Liver (tissue), 9 donors: ENCODE results near the gene HMOX2. TPM values are rescaled to one million over a fixed set of nuclear protein-coding genes. Genes with fewer than 3 reads are reported as not detected.

ENCODE experiments used
- DNase-seq: peaks from one replicate; pipeline ENCODE4 v3.0.0-alpha.2; 2017; ENCODE audit warnings: low spot score
- H3K27ac ChIP-seq, 2 donors: one replicate each; pipeline ENCODE4 v1.7.0; 2013; ENCODE audit warnings: inconsistent platforms in 2 of 2, low read length in 2 of 2, control low read depth in 1 of 2, low read depth in 1 of 2, mild to moderate bottlenecking in 1 of 2
- H3K27me3 ChIP-seq, 4 donors: one replicate each; pipeline versions ENCODE4 v1.6.1 to v1.7.0; 2013; ENCODE audit warnings: low read length in 3 of 4, inconsistent platforms in 1 of 4, mild to moderate bottlenecking in 1 of 4, moderate library complexity in 1 of 4; ENCODE audit not compliant: control insufficient read depth in 4 of 4, insufficient read depth in 4 of 4
- H3K36me3 ChIP-seq, 4 donors: one replicate each; pipeline versions ENCODE4 v1.6.1 to v1.7.0; 2013; ENCODE audit warnings: low read length in 3 of 4, mild to moderate bottlenecking in 3 of 4, low read depth in 1 of 4, moderate library complexity in 1 of 4; ENCODE audit not compliant: control insufficient read depth in 4 of 4, insufficient read depth in 3 of 4
- H3K4me1 ChIP-seq, 4 donors: one replicate each; pipeline versions ENCODE4 v1.6.1 to v1.7.0; 2013; ENCODE audit warnings: low read length in 3 of 4, mild to moderate bottlenecking in 3 of 4, moderate library complexity in 1 of 4; ENCODE audit not compliant: control insufficient read depth in 4 of 4, insufficient read depth in 4 of 4
- H3K4me3 ChIP-seq, 3 donors: one replicate each; pipeline versions ENCODE4 v1.6.1 to v1.7.0; 2013; ENCODE audit warnings: low read length in 3 of 3, control low read depth in 1 of 3, low read depth in 1 of 3, mild to moderate bottlenecking in 1 of 3
- H3K9ac ChIP-seq, 2 donors: one replicate each; pipeline ENCODE4 v1.7.0; 2013; ENCODE audit warnings: low read length in 2 of 2, mild to moderate bottlenecking in 2 of 2, moderate library complexity in 2 of 2, control low read depth in 1 of 2, low read depth in 1 of 2
- H3K9me3 ChIP-seq, 4 donors: one replicate each; pipeline versions ENCODE4 v1.6.1 to v1.7.0; 2013; ENCODE audit warnings: low read length in 3 of 4; ENCODE audit not compliant: control insufficient read depth in 4 of 4
- EGR1 ChIP-seq, 2 donors: IDR thresholded peaks; 2 replicates each; pipeline ENCODE4 v1.6.1; 2016 to 2018; ENCODE audit warnings: antibody characterized with exemption in 2 of 2, low read depth in 2 of 2
- FOXA1 ChIP-seq: IDR thresholded peaks from 2 replicates; pipeline ENCODE4 v1.6.1; 2016; ENCODE audit warnings: antibody characterized with exemption
- FOXA2 ChIP-seq: IDR thresholded peaks from 2 replicates; pipeline ENCODE4 v1.6.1; 2016; ENCODE audit warnings: antibody characterized with exemption
- GABPA ChIP-seq, 2 donors: IDR thresholded peaks in 1 of 2; conservative IDR thresholded peaks in 1 of 2; 2 replicates each; pipeline ENCODE4 v1.6.1; 2016; ENCODE audit warnings: antibody characterized with exemption in 2 of 2, mild to moderate bottlenecking in 1 of 2, moderate library complexity in 1 of 2
- HNF4A ChIP-seq, 2 donors: conservative IDR thresholded peaks; 2 replicates each; pipeline ENCODE4 v1.6.1; 2016; ENCODE audit warnings: antibody characterized with exemption in 2 of 2, mild to moderate bottlenecking in 2 of 2
- HNF4G ChIP-seq: IDR thresholded peaks from 2 replicates; pipeline ENCODE4 v1.6.1; 2016; ENCODE audit warnings: antibody characterized with exemption
- JUND ChIP-seq, 2 donors: IDR thresholded peaks; 2 replicates each; pipeline ENCODE4 v1.6.1; 2016; ENCODE audit warnings: antibody characterized with exemption in 2 of 2
- NR2F2 ChIP-seq: IDR thresholded peaks from 2 replicates; pipeline ENCODE4 v1.6.1; 2016; ENCODE audit warnings: antibody characterized with exemption
- RAD21 ChIP-seq, 2 donors: IDR thresholded peaks; 2 replicates each; pipeline ENCODE4 v1.6.1; 2016; ENCODE audit warnings: antibody characterized with exemption in 2 of 2, mild to moderate bottlenecking in 2 of 2
- RXRA ChIP-seq, 2 donors: IDR thresholded peaks; 2 replicates each; pipeline ENCODE4 v1.6.1; 2017 to 2018; ENCODE audit warnings: antibody characterized with exemption in 2 of 2, mild to moderate bottlenecking in 1 of 2
- SP1 ChIP-seq: IDR thresholded peaks from 2 replicates; pipeline ENCODE4 v1.6.1; 2018; ENCODE audit warnings: antibody characterized with exemption, mild to moderate bottlenecking
- TAF1 ChIP-seq: conservative IDR thresholded peaks from 2 replicates; pipeline ENCODE4 v1.6.1; 2016; ENCODE audit warnings: antibody characterized with exemption, mild to moderate bottlenecking
- YY1 ChIP-seq: IDR thresholded peaks from 2 replicates; pipeline ENCODE4 v1.6.1; 2016; ENCODE audit warnings: antibody characterized with exemption, mild to moderate bottlenecking
- WGBS: extraction: QIAGEN DNeasy Blood & Tissue Kit; methylation state at CpG from one replicate; pipeline ENCODE4 v1.1.7; 2013; 5-methylcytosine and 5-hydroxymethylcytosine counted together
- polyA plus RNA-seq, 2 donors: library from polyadenylated mRNA; stranded (reverse) in 1 of 2; unstranded in 1 of 2; fragments of 200-250 nt in 1 of 2; fragments of >200 nt in 1 of 2; fragmentation: Nextera tagmentation in 1 of 2; extraction: Ambion mirVana in 1 of 2; gene quantifications; one replicate each; pipeline versions ENCODE4 v1.2.1 to v1.2.3, GENCODE V29; 2013 to 2015
- total RNA-seq, 2 donors: library from RNA; depleted of rRNA; stranded (reverse); fragments of >200 nt; gene quantifications; one replicate each; pipeline ENCODE4 v1.2.3, GENCODE V29; 2014
- TF ChIP-seq, protein P1 (sequence below): IDR thresholded peaks from 2 replicates; pipeline ENCODE4 v1.6.1; 2016; ENCODE audit warnings: antibody characterized with exemption
- TF ChIP-seq, protein P2 (sequence below): IDR thresholded peaks from 2 replicates; pipeline ENCODE4 v1.6.1; 2016; ENCODE audit warnings: antibody characterized with exemption
- TF ChIP-seq, protein P3 (sequence below): fragments of 150-350 bp; IDR thresholded peaks from 2 replicates; pipeline ENCODE4 v1.5.1; 2017; ENCODE audit warnings: improper control_type of control experiment, low read depth, low read length; ENCODE audit not compliant: missing input control
- donor health status: healthy.
- donor health status: healthy.
- donor health status: healthy.
- donor health status: healthy.
- donor health status: healthy.

Gene HMOX2
- total and polyA plus RNA-seq, 4 donors, result 11.4 to 81.5 (median 61.5) TPM

DNA sequence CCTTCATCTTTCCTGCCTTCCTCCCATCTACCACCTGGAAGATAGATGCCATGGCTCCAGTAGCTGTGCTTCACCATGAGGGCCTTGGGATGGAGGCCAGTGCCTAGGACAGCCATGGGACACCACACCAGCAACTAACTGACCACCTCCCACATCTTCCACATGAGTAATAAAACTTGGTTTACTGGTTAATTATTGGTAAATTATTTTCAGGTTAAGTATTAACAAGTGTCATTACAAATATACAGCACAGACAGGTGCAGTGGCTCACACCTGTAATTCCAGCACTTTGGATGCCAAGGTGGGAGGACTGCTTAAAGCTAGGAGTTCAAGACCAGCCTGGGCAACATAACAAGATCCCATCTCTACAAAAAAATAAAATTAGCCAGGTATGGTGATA is 48.4 kb downstream of the HMOX2 start (continued):
- TF ChIP-seq, protein P1, sequence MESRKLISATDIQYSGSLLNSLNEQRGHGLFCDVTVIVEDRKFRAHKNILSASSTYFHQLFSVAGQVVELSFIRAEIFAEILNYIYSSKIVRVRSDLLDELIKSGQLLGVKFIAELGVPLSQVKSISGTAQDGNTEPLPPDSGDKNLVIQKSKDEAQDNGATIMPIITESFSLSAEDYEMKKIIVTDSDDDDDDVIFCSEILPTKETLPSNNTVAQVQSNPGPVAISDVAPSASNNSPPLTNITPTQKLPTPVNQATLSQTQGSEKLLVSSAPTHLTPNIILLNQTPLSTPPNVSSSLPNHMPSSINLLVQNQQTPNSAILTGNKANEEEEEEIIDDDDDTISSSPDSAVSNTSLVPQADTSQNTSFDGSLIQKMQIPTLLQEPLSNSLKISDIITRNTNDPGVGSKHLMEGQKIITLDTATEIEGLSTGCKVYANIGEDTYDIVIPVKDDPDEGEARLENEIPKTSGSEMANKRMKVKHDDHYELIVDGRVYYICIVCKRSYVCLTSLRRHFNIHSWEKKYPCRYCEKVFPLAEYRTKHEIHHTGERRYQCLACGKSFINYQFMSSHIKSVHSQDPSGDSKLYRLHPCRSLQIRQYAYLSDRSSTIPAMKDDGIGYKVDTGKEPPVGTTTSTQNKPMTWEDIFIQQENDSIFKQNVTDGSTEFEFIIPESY, result no peak
- TF ChIP-seq FOXA1 (no peak), NR2F2 (no peak)
- TF ChIP-seq, protein P2, sequence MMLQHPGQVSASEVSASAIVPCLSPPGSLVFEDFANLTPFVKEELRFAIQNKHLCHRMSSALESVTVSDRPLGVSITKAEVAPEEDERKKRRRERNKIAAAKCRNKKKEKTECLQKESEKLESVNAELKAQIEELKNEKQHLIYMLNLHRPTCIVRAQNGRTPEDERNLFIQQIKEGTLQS, result no peak

DNA sequence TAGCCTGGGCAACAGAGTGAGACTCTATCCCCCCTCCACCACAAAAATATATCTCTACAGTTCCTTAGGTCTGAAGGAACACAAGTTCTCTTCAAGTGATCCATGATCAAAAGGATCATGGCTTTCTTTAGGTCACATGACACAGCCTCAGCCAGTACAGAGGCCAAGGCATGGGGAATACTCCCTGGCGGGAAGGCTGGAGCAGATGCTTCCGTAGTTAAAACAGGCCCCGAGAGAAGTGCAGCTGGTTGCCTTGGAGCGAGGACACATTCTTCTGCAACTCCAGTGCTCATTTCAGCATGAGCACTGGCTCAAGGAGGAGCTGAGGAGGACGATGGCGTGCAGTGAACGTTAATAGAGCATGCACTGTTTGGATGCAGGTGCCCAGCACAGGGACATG is 48.9 kb downstream of the HMOX2 start:
- no peaks in the 10 kb centered on the region for H3K9me3 ChIP-seq
- TF ChIP-seq GABPA (IDR thresholded peaks at IDR 0.05 in 1 of 2, conservative IDR thresholded peaks at IDR 0.05 in 1 of 2), result no peak
- no peak overlapping the region for H3K4me3 ChIP-seq
- no peaks in the 10 kb centered on the region for H3K27me3 ChIP-seq
- peaks cover 0 to 4% (median 0%) of the 10 kb centered on the region in 4 donors for H3K4me1 ChIP-seq
- no peak overlapping the region for H3K27ac ChIP-seq
- DNase-seq, result no peak
- H3K36me3 ChIP-seq, result peaks cover 0 to 3% (median 1%) of the 10 kb centered on the region in 4 donors
- H3K9ac ChIP-seq, result no peak overlapping the region
- 89% methylated on average over 7 of the region's 7 CpGs for WGBS

DNA sequence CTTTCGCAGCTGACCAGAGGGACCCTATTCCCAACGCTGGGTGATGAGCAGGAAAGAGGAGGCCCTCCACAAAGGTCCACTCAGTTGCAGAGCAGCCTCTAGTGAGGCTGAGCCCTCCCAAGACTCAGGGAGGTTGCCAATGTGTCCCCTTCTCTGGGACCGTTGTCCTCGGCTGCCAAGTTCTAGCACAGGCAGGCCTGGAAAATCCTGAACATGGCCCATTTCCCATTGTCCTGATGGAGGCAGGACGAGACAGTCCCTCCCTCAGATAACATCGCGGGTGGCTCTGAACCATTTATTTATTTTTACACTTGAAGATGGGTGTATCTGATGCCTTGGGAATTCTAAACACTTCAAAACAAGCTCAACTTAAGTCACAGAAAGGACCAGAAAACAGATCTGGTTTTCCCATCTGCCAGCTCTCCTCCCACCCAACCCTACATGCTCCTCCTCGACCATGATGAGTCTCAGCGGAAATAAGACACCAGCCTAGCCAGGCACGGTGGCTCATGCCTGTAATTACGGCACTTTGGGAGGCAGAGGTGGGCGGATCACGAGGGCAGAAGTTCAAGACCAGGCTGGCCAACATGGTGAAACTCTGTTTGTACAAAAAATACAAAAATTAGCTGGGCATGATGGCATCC is 49.6 kb downstream of the HMOX2 start:
- Histone ChIP-seq H3K36me3 (peaks cover 0 to 3% (median 1%) of the 10 kb centered on the region in 4 donors), H3K27me3 (no peaks in the 10 kb centered on the region), H3K4me1 (peaks cover 0 to 4% (median 0%) of the 10 kb centered on the region in 4 donors), H3K27ac (no peak overlapping the region), H3K9me3 (no peaks in the 10 kb centered on the region), H3K4me3 (no peak overlapping the region), H3K9ac (no peak overlapping the region)
- DNase-seq, result no peak
- TF ChIP-seq FOXA2 (no peak), SP1 (no peak), HNF4G (no peak), YY1 (no peak), RXRA (IDR thresholded peaks at IDR 0.05) (no peak), TAF1 (no peak)
- 91% methylated on average over 13 of the region's 13 CpGs for WGBS

DNA sequence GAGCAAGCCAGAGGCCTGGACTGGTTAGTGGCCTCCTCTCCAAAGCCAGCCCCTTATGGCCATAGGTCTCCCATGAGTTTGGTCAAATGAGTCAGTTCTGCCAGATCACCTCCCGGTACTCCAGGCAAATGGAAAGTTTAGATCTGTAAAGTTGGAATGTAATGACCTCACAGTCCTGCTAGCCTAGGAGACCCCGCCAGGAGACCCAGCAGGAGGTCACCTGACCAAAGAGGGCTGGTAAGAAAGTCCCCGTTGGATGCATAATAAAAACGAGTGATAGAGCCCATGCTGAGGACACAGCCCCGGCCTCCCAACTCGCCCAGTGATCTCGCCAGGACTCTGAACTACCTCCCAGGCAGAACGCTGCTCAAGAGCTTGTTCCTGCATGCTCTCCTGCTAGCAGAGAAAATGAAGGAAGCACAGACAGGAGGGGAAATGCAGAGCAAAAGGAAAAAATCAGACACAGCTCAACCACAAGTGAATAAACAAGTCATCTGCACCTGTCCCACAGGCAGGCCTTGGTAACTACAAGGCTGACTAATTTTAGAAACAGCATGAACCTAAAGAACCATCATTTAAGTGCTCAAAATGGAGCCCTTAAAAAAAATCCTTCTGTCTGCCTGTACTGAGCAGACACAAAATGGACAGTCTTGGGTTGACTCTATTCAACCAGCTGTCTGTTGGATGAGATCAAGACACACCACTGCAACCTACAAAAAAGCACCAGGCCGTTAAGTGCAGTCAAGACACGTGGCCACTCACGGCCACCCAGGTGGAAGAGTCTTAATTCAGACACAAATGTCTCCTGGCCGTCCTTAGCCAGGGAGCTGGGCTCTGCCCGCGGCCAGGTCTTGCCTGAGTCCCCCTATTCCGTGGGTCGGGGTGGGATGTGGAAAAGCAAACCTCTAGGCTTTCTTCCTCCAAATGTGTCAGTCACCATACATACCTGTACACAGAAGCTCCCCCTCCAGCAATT is 53.2 kb downstream of the HMOX2 start:
- H3K9ac ChIP-seq, result no peak overlapping the region
- WGBS, result 87% methylated on average over 16 of the region's 16 CpGs
- no peak for TF ChIP-seq SP1
- no peak for TF ChIP-seq FOXA2
- TF ChIP-seq FOXA1, result no peak
- no peak for TF ChIP-seq EGR1 (IDR thresholded peaks at IDR 0.05; ENCODE audit: low read depth in 2 of 2)
- TF ChIP-seq RAD21 (IDR thresholded peaks at IDR 0.05), result no peak
- TF ChIP-seq HNF4A (conservative IDR thresholded peaks at IDR 0.05), result no peak
- TF ChIP-seq, protein P2, result no peak
- TF ChIP-seq, protein P3, sequence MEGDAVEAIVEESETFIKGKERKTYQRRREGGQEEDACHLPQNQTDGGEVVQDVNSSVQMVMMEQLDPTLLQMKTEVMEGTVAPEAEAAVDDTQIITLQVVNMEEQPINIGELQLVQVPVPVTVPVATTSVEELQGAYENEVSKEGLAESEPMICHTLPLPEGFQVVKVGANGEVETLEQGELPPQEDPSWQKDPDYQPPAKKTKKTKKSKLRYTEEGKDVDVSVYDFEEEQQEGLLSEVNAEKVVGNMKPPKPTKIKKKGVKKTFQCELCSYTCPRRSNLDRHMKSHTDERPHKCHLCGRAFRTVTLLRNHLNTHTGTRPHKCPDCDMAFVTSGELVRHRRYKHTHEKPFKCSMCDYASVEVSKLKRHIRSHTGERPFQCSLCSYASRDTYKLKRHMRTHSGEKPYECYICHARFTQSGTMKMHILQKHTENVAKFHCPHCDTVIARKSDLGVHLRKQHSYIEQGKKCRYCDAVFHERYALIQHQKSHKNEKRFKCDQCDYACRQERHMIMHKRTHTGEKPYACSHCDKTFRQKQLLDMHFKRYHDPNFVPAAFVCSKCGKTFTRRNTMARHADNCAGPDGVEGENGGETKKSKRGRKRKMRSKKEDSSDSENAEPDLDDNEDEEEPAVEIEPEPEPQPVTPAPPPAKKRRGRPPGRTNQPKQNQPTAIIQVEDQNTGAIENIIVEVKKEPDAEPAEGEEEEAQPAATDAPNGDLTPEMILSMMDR, result no peak
- TF ChIP-seq JUND (IDR thresholded peaks at IDR 0.05), result no peak
- TF ChIP-seq, protein P1, result no peak
- TF ChIP-seq TAF1, result no peak
- no peak for TF ChIP-seq YY1
- TF ChIP-seq RXRA (IDR thresholded peaks at IDR 0.05), result no peak
- no peak for TF ChIP-seq NR2F2
- no peak for TF ChIP-seq GABPA (IDR thresholded peaks at IDR 0.05 in 1 of 2, conservative IDR thresholded peaks at IDR 0.05 in 1 of 2)

More for the DNA sequence above, 53.2 kb downstream of the HMOX2 start:
- H3K9me3 ChIP-seq, result no peaks in the 10 kb centered on the region
- H3K27me3 ChIP-seq, result no peaks in the 10 kb centered on the region
- H3K4me3 ChIP-seq, result no peak overlapping the region
- H3K27ac ChIP-seq, result no peak overlapping the region
- H3K4me1 ChIP-seq, result peaks cover 0 to 6% (median 0%) of the 10 kb centered on the region in 4 donors
- H3K36me3 ChIP-seq, result no peaks in the 10 kb centered on the region
- no peak for DNase-seq
